ENCODE data around the gene DUSP7. TPM values are rescaled to one million over a fixed set of nuclear protein-coding genes. Genes with fewer than 3 reads are reported as not detected.

Gene DUSP7
- total RNA-seq, 2 experiments from 2014 or later = 4.8 to 5.2 TPM

GRCh38 chr3:52036829-52037228 is 19.5 kb downstream of the DUSP7 start:
- intact Hi-C loops (cut with DNase I, micrococcal nuclease) = loop anchor here in 1 of 2 experiments (2.0 kb wide), 1 partner anchor 86 kb away; no protein-coding TSS in a partner anchor
- Histone ChIP-seq H3K36me3 (ENCODE audit: insufficient read depth, low read length) (no peaks in the 10 kb centered on the region), H3K4me1 (ENCODE audit: insufficient read depth, low read length) (peaks cover 5% of the 10 kb centered on the region), H3K4me3 (ENCODE audit: low read length) (no peak overlapping the region), H3K27ac (ENCODE audit: low read depth in 1 of 2, low read length in 2 of 2) (no peak overlapping the region), H3K27me3 (ENCODE audit: control insufficient read depth in 1 of 2, insufficient read depth in 2 of 2, low read length in 2 of 2) (no peaks in the 10 kb centered on the region), H3K9me3 (ENCODE audit: control insufficient read depth in 1 of 2, insufficient read depth in 1 of 2, low read length in 2 of 2) (no peaks in the 10 kb centered on the region)
- DNase-seq = peak in 6 of 14 experiments; percentile 17 to 65 (median 46)
- peaks cover 3% of the 10 kb centered on the region for H3K4me1 Mint-ChIP-seq (ENCODE audit: low read depth)
- POLR2A ChIA-PET = interaction anchor here (1.1 to 1.6 kb wide), 2 partner anchors 19 to 86 kb away, joined by 3 read pairs; partner anchors contain the start of gene DUSP7
- no peaks in the 10 kb centered on the region for H3K9me3 Mint-ChIP-seq
- CTCF ChIA-PET = interaction anchor here (1.0 kb wide), 1 partner anchor 86 kb away, joined by 7 read pairs; no protein-coding TSS in a partner anchor
- no peak overlapping the region for H3K27ac Mint-ChIP-seq
- no peak for TF ChIP-seq CTCF (IDR thresholded peaks at IDR 0.05)
- H3K4me3 Mint-ChIP-seq = no peak overlapping the region
- peak; percentile 46 for ATAC-seq (ENCODE audit: poor library complexity)
- no peaks in the 10 kb centered on the region for H3K27me3 Mint-ChIP-seq
- no peaks in the 10 kb centered on the region for H3K36me3 Mint-ChIP-seq (ENCODE audit: low read depth)

- CTCF ChIA-PET = interaction anchor here (1.0 kb wide), 1 partner anchor 87 kb away, joined by 7 read pairs; no protein-coding TSS in a partner anchor
- no peak overlapping the region for H3K27ac Mint-ChIP-seq
- no peaks in the 10 kb centered on the region for H3K9me3 Mint-ChIP-seq
- DNase-seq = no peak
- intact Hi-C loops (cut with DNase I, micrococcal nuclease) = loop anchor here in 1 of 2 experiments (2.0 kb wide), 1 partner anchor 87 kb away; no protein-coding TSS in a partner anchor
- Histone ChIP-seq H3K4me3 (ENCODE audit: low read length) (no peak overlapping the region), H3K4me1 (ENCODE audit: insufficient read depth, low read length) (no peaks in the 10 kb centered on the region), H3K9me3 (ENCODE audit: control insufficient read depth in 1 of 2, insufficient read depth in 1 of 2, low read length in 2 of 2) (no peaks in the 10 kb centered on the region), H3K27me3 (ENCODE audit: control insufficient read depth in 1 of 2, insufficient read depth in 2 of 2, low read length in 2 of 2) (no peaks in the 10 kb centered on the region), H3K27ac (ENCODE audit: low read depth in 1 of 2, low read length in 2 of 2) (no peak overlapping the region), H3K36me3 (ENCODE audit: insufficient read depth, low read length) (no peaks in the 10 kb centered on the region)
- H3K4me3 Mint-ChIP-seq = no peak overlapping the region
- POLR2A ChIA-PET = interaction anchor here (1.6 kb wide), 1 partner anchor 87 kb away, joined by 3 read pairs; no protein-coding TSS in a partner anchor
- ATAC-seq (ENCODE audit: poor library complexity) = no peak
- no peaks in the 10 kb centered on the region for H3K4me1 Mint-ChIP-seq (ENCODE audit: low read depth)
- H3K27me3 Mint-ChIP-seq = no peaks in the 10 kb centered on the region
- no peaks in the 10 kb centered on the region for H3K36me3 Mint-ChIP-seq (ENCODE audit: low read depth)
- TF ChIP-seq CTCF (IDR thresholded peaks at IDR 0.05) = no peak
Observed at GRCh38 chr3:52036222-52036694, 20.1 kb downstream of the DUSP7 start.

GRCh38 chr3:52034651-52035050 is 21.7 kb downstream of the DUSP7 start:
- intact Hi-C loops (cut with DNase I, micrococcal nuclease) = no loop called here

More at GRCh38 chr3:52034651-52035050, 21.7 kb downstream of the DUSP7 start:
- Mint-ChIP-seq H3K4me3 (no peak overlapping the region), H3K9me3 (no peaks in the 10 kb centered on the region), H3K36me3 (ENCODE audit: low read depth) (no peaks in the 10 kb centered on the region), H3K4me1 (ENCODE audit: low read depth) (no peaks in the 10 kb centered on the region), H3K27me3 (no peaks in the 10 kb centered on the region), H3K27ac (no peak overlapping the region)
- ChIA-PET POLR2A (no interaction called here), CTCF (no interaction called here)
- Histone ChIP-seq H3K4me1 (ENCODE audit: insufficient read depth, low read length) (no peaks in the 10 kb centered on the region), H3K9me3 (ENCODE audit: control insufficient read depth in 1 of 2, insufficient read depth in 1 of 2, low read length in 2 of 2) (no peaks in the 10 kb centered on the region), H3K27me3 (ENCODE audit: control insufficient read depth in 1 of 2, insufficient read depth in 2 of 2, low read length in 2 of 2) (no peaks in the 10 kb centered on the region), H3K27ac (ENCODE audit: low read depth in 1 of 2, low read length in 2 of 2) (no peak overlapping the region), H3K4me3 (ENCODE audit: low read length) (no peak overlapping the region), H3K36me3 (ENCODE audit: insufficient read depth, low read length) (no peaks in the 10 kb centered on the region)
- no peak for TF ChIP-seq CTCF (IDR thresholded peaks at IDR 0.05)
- ATAC-seq (ENCODE audit: poor library complexity) (no peak), DNase-seq (no peak)
